IMR-90 (cell line): ENCODE results near the gene SCFD2. TPM values are rescaled to one million over a fixed set of nuclear protein-coding genes. Genes with fewer than 3 reads are reported as not detected.

ENCODE experiments used
- ATAC-seq: fragments of 200-7000 bp; cut with Tn5 transposase; 2 replicates; pipeline ENCODE4 v1.9.1; 2020; ENCODE audit warnings: low read depth, mild to moderate bottlenecking, moderate library complexity
- BruUV-seq: library from RNA; stranded (reverse); fragments of 400-500 nt; replicated peaks from 2 replicates; lab custom pipeline; 2021; lab: Mats Ljungman, UMichigan
- CTCF ChIA-PET: fragments of 300-600 bp; formaldehyde crosslinking; extraction: SDS; loops from one replicate; lab custom pipeline; 2021; ENCODE audit warnings: antibody characterized with exemption; lab: Yijun Ruan, JAX
- POLR2A ChIA-PET: fragments of 300-600 bp; sonication (Branson Sonifier 250); formaldehyde crosslinking; loops from one replicate; lab custom pipeline; 2022; ENCODE audit warnings: antibody characterized with exemption; ENCODE audit not compliant: unreplicated experiment; lab: Charles Lee
- DNase-seq: peaks from one replicate; pipeline ENCODE4 v3.0.0; 2013
- H2AFZ ChIP-seq: replicated peaks from 2 replicates; pipeline ENCODE3; 2013; ENCODE audit warnings: low read length, mild to moderate bottlenecking; ENCODE audit not compliant: poor library complexity
- H2AK5ac ChIP-seq: 2 replicates; pipeline ENCODE4 v1.6.1; 2013; ENCODE audit warnings: low read depth, low read length, inconsistent platforms
- H2AK9ac ChIP-seq: replicated peaks from 2 replicates; pipeline ENCODE3; 2013; ENCODE audit warnings: mild to moderate bottlenecking, low read depth, low read length, moderate library complexity; ENCODE audit not compliant: poor library complexity
- H2BK120ac ChIP-seq: 2 replicates; pipeline ENCODE4 v1.6.1; 2013; ENCODE audit warnings: low read depth, low read length, inconsistent platforms
- H2BK15ac ChIP-seq: 3 replicates; pipeline ENCODE4 v1.6.1; 2013; ENCODE audit warnings: low read depth, low read length, inconsistent platforms
- H2BK20ac ChIP-seq: 2 replicates; pipeline ENCODE4 v1.6.1; 2013; ENCODE audit warnings: low read depth, mild to moderate bottlenecking, inconsistent platforms, low read length, moderate library complexity
- H2BK5ac ChIP-seq: 2 replicates; pipeline ENCODE4 v1.6.1; 2013; ENCODE audit warnings: mild to moderate bottlenecking, low read depth, low read length, inconsistent platforms; ENCODE audit not compliant: poor library complexity, severe bottlenecking
- H3K14ac ChIP-seq: replicated peaks from 2 replicates; pipeline ENCODE4 v1.6.1; 2013; ENCODE audit warnings: low read depth, low read length, inconsistent platforms
- H3K18ac ChIP-seq: 2 replicates; pipeline ENCODE4 v1.6.1; 2013; ENCODE audit warnings: low read depth, low read length, control low read depth
- H3K23ac ChIP-seq: 2 replicates; pipeline ENCODE4 v1.6.1; 2013; ENCODE audit warnings: low read depth, low read length, inconsistent platforms
- H3K27ac ChIP-seq: 2 replicates; pipeline ENCODE4 v1.5.1; 2013; ENCODE audit warnings: mild to moderate bottlenecking, control low read depth, low read length; ENCODE audit not compliant: insufficient read depth
- H3K27me3 ChIP-seq: 2 replicates; pipeline ENCODE4 v1.6.1; 2013; ENCODE audit warnings: low read length; ENCODE audit not compliant: control insufficient read depth, insufficient read depth
- H3K36me3 ChIP-seq: 2 replicates; pipeline ENCODE4 v1.6.1; 2013; ENCODE audit warnings: low read length, mixed read lengths; ENCODE audit not compliant: control insufficient read depth, insufficient read depth
- H3K4ac ChIP-seq: 2 replicates; pipeline ENCODE4 v1.6.1; 2013; ENCODE audit warnings: low read depth, low read length, inconsistent platforms
- H3K4me1 ChIP-seq: 2 replicates; pipeline ENCODE4 v1.6.1; 2013; ENCODE audit warnings: low read length, mixed read lengths; ENCODE audit not compliant: control insufficient read depth, insufficient read depth
- H3K4me2 ChIP-seq: 2 replicates; pipeline ENCODE4 v1.6.1; 2013; ENCODE audit warnings: low read depth, mild to moderate bottlenecking, control low read depth, low read length, moderate library complexity
- H3K4me3 ChIP-seq: 2 replicates; pipeline ENCODE4 v1.5.1; 2013; ENCODE audit warnings: low read depth, mild to moderate bottlenecking, control low read depth, low read length, moderate library complexity; ENCODE audit not compliant: insufficient read depth
- H3K56ac ChIP-seq: 2 replicates; pipeline ENCODE4 v1.6.1; 2013; ENCODE audit warnings: low read length, inconsistent platforms; ENCODE audit not compliant: insufficient read depth; ENCODE audit errors: extremely low read depth
- H3K79me1 ChIP-seq, 2 experiments: 2 replicates each; pipeline ENCODE4 v1.6.1; 2013; ENCODE audit warnings: low read length in 2 of 2, inconsistent platforms in 1 of 2, low read depth in 1 of 2
- H3K9ac ChIP-seq: 2 replicates; pipeline ENCODE4 v1.6.1; 2013; ENCODE audit warnings: low read depth, low read length, control low read depth
- H3K9me1 ChIP-seq: 2 replicates; pipeline ENCODE4 v1.6.1; 2013; ENCODE audit warnings: low read length, inconsistent platforms; ENCODE audit not compliant: insufficient read depth
- H3K9me3 ChIP-seq: 2 replicates; pipeline ENCODE4 v1.6.1; 2013; ENCODE audit warnings: low read length; ENCODE audit not compliant: control insufficient read depth, insufficient read depth
- H4K20me1 ChIP-seq: 2 replicates; pipeline ENCODE4 v1.6.1; 2013; ENCODE audit warnings: low read length, inconsistent platforms; ENCODE audit not compliant: insufficient read depth
- H4K5ac ChIP-seq: 2 replicates; pipeline ENCODE4 v1.6.1; 2013; ENCODE audit warnings: mild to moderate bottlenecking, low read depth, low read length, control low read depth
- H4K8ac ChIP-seq, 2 experiments: 2 replicates each; pipeline ENCODE4 v1.6.1; 2013; ENCODE audit warnings: low read depth in 2 of 2, low read length in 2 of 2, control low read depth in 1 of 2, inconsistent platforms in 1 of 2
- H4K91ac ChIP-seq: 2 replicates; pipeline ENCODE4 v1.6.1; 2013; ENCODE audit warnings: low read depth, low read length, inconsistent platforms; ENCODE audit not compliant: insufficient read depth
- CTCF ChIP-seq: conservative IDR thresholded peaks from 2 replicates; pipeline ENCODE4 v1.5.1; 2012; ENCODE audit warnings: mild to moderate bottlenecking, low read depth, low read length, improper control_type of control experiment
- MAFK ChIP-seq: IDR thresholded peaks from 2 replicates; pipeline ENCODE4 v1.6.1; 2012; ENCODE audit warnings: low read depth, low read length, improper control_type of control experiment
- NFE2L2 ChIP-seq: fragments of 150-350 bp; IDR thresholded peaks from 2 replicates; pipeline ENCODE4 v1.6.1; 2016; ENCODE audit warnings: low read depth, mild to moderate bottlenecking, low read length
- POLR2A ChIP-seq: IDR thresholded peaks from 2 replicates; pipeline ENCODE4 v1.6.1; 2012; ENCODE audit warnings: mild to moderate bottlenecking, low read depth, low read length
- RAD21 ChIP-seq: IDR thresholded peaks from 2 replicates; pipeline ENCODE4 v1.6.1; 2012; ENCODE audit warnings: low read length, improper control_type of control experiment
- RCOR1 ChIP-seq: IDR thresholded peaks from 2 replicates; pipeline ENCODE4 v1.6.1; 2012; ENCODE audit warnings: mild to moderate bottlenecking, low read length, improper control_type of control experiment; ENCODE audit not compliant: insufficient replicate concordance
- RFX5 ChIP-seq: IDR thresholded peaks from 2 replicates; pipeline ENCODE4 v1.8.0; 2012; ENCODE audit warnings: low read depth, mild to moderate bottlenecking, low read length, moderate library complexity
- USF2 ChIP-seq: fragments of 150-350 bp; IDR thresholded peaks from 2 replicates; pipeline ENCODE4 v1.6.1; 2017; ENCODE audit warnings: mild to moderate bottlenecking, antibody characterized with exemption, low read length, low read depth
- WGBS, 2 experiments: methylation state at CpG; one replicate each; pipeline versions ENCODE4 v1.1.5 to v1.1.7; 2013; ENCODE audit warnings: missing lambda C conversion rate in 2 of 2; ENCODE audit not compliant: insufficient read length in 1 of 2; ENCODE audit errors: extremely low coverage in 2 of 2; 5-methylcytosine and 5-hydroxymethylcytosine counted together
- dilution Hi-C: fragments of 300-500 bp; cut with HindIII; formaldehyde crosslinking; loops from one replicate; pipeline ENCODE4 v1.14.3; 2018; ENCODE audit warnings: low sequenced_read_pairs; ENCODE audit not compliant: unreplicated experiment
- in situ Hi-C: fragments of 300-500 bp; cut with MboI; formaldehyde crosslinking; loops from 3 replicates; pipeline ENCODE4 v1.14.3; 2019; ENCODE audit warnings: low sequenced_read_pairs, inconsistent platforms, mixed read lengths
- intact Hi-C: fragments of 100-400 bp; cut with micrococcal nuclease; formaldehyde crosslinking; loops from 2 replicates; pipeline ENCODE4 v1.10.0; 2022
- polyA plus RNA-seq, 3 experiments: library from polyadenylated mRNA; depleted of rRNA; stranded (reverse); fragments of >200 nt; gene quantifications; 2 replicates each; pipeline ENCODE4 v1.2.3, GENCODE V29; 2012; ENCODE audit warnings: low replicate concordance in 1 of 3
- total RNA-seq: library from RNA; depleted of rRNA; stranded (reverse); fragments of >200 nt; gene quantifications from 2 replicates; pipeline ENCODE4 v1.2.3, GENCODE V29; 2012

The SCFD2 gene
- total and polyA plus RNA-seq, 2 of the 4 experiments (the other 2 are of a cell fraction): 18.9 to 62.4 TPM

- H3K9ac ChIP-seq: no peak overlapping the region
- no peak overlapping the region for H3K56ac ChIP-seq
- TF ChIP-seq RFX5: no peak
- no peak for TF ChIP-seq RCOR1
- no peak for TF ChIP-seq MAFK
- TF ChIP-seq CTCF: no peak
- TF ChIP-seq USF2: no peak
- TF ChIP-seq POLR2A: no peak
- no peak for TF ChIP-seq RAD21
- no peak for TF ChIP-seq NFE2L2
- no peak overlapping the region for H2BK15ac ChIP-seq
- no peak overlapping the region; the same call in 1 of the 2 replicates for H3K4ac ChIP-seq
- ATAC-seq (peak; percentile 21), DNase-seq (no peak)
- no peak overlapping the region for H3K23ac ChIP-seq
- H3K27me3 ChIP-seq: no peaks in the 10 kb centered on the region
- no peak overlapping the region for H2BK20ac ChIP-seq
- no peaks in the 10 kb centered on the region for H3K36me3 ChIP-seq
- no peaks in the 10 kb centered on the region for H4K20me1 ChIP-seq
- H3K27ac ChIP-seq: no peak overlapping the region
- H3K9me1 ChIP-seq: no peaks in the 10 kb centered on the region
- H3K18ac ChIP-seq: no peak overlapping the region
- H3K4me2 ChIP-seq: no peak overlapping the region; the same call in none of the 2 replicates
- no CpG with 5 or more reads among the region's 1 CpG for WGBS, 2 experiments
- H4K91ac ChIP-seq: no peak overlapping the region
- H2AFZ ChIP-seq: no peak overlapping the region
- ChIA-PET POLR2A (no interaction called here), CTCF (interaction anchor here (0.6 to 0.7 kb wide), 4 partner anchors 63 to 714 kb away, joined by 3 to 7 read pairs (median 4); no protein-coding TSS in a partner anchor)
- intact Hi-C loops (loop anchor here (1.0 to 10.0 kb wide), 13 partner anchors 181 to 1031 kb away; partner anchors contain the start of gene CHIC2), in situ Hi-C loops (loop anchor here (5.0 to 25.0 kb wide), 4 partner anchors 173 to 1040 kb away; no protein-coding TSS in a partner anchor), dilution Hi-C loops (no loop called here)
- no peaks in the 10 kb centered on the region for H3K4me1 ChIP-seq
- peak overlapping the region; percentile 62 for H2BK5ac ChIP-seq
- H4K5ac ChIP-seq: no peak overlapping the region
- H2AK9ac ChIP-seq: no peak overlapping the region
- H2BK120ac ChIP-seq: peak overlapping the region; percentile 53; the same call in 1 of the 2 replicates
- H3K79me1 ChIP-seq: peaks cover 0 to 4% of the 10 kb centered on the region in 2 experiments; a peak in 1 of 4 replicates
- BruUV-seq: no TSS peak
- H3K9me3 ChIP-seq: no peaks in the 10 kb centered on the region
- no peak overlapping the region for H2AK5ac ChIP-seq
- H3K4me3 ChIP-seq: no peak overlapping the region
- H3K14ac ChIP-seq: no peak overlapping the region
- H4K8ac ChIP-seq: no peak overlapping the region
Observed at GRCh38 chr4:53197772-53198142, 168.1 kb downstream of the SCFD2 start.
